ENCODE measurements around the gene SLC13A3. TPM values are rescaled to one million over a fixed set of nuclear protein-coding genes. Genes with fewer than 3 reads are reported as not detected.

Gene SLC13A3
- total RNA-seq, 4 donors from 2014 or later = 5.7 to 11.6 (median 9.3) TPM

DNA sequence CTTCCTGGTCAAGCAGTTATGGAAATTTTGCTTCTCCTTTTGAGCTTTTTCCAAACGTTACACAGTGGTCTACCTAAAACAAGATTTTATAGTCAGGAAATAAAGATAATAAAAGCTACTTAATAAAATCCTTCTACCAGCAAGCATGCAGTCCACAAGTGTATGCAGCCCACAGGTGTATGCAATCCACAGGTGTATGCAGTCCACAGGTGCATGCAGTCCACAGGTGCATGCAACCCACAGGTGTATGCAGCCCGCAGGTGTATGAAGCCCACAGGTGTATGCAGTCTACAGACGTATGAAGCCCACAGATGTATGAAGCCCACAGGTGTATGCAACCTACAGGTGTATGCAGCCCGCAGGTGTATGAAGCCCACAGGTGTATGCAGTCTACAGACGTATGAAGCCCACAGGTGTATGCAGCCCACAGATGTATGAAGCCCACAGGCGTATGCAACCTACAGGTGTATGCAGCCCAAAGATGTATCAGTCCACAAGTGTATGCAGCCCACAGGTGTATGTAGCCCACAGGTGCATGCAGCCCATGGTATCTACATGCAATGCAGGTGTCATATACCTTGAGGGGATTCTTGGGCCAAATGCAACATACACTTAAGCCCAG, 74.4 kb downstream of the SLC13A3 start:
- Histone ChIP-seq H3K27me3 (no peaks in the 10 kb centered on the region), H3K4me3 (no peak overlapping the region), H3K9me3 (no peaks in the 10 kb centered on the region), H3K36me3 (no peaks in the 10 kb centered on the region), H3K4me1 (peaks cover 0 to 49% (median 3%) of the 10 kb centered on the region in 4 donors), H3K27ac (peak overlapping the region in 1 of 4 donors; percentile 84)
- TF ChIP-seq POLR2A (IDR thresholded peaks at IDR 0.05) = no peak
- no peak for TF ChIP-seq EP300 (IDR thresholded peaks at IDR 0.05)
- TF ChIP-seq CTCF (IDR thresholded peaks at IDR 0.05) = no peak
- no peak for DNase-seq (ENCODE audit: low spot score in 2 of 2)
- WGBS, 2 donors = 72 to 80% methylated on average over 6 of the region's 6 CpGs

DNA sequence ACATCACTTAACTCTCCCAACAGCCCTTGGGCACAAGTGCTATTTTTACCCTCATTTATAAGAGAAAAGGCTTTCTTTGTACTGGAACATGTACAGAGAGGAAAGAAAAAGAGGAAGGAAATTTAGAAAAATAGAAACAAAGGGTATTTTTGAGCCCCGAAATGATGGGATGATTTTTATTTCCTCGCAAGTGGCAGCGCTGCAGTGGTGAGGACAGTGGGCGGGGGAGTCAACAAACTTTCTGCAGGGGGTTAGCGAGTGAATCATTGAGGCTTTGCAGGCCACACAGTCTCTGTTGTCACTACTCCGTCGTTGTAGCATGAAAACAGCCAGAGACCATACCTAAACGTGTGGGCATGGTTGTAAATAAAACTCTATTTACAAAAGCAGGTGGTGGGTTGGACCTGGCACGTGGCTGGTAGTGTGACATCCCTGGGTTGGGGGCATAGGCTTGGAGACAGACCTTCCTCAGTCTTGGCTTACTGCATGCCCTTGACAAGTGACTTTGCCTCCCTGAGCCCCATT, 75.3 kb downstream of the SLC13A3 start:
- WGBS, 2 donors = 21 to 40% methylated on average over 9 of the region's 9 CpGs
- Histone ChIP-seq H3K27ac (peak overlapping the region in 1 of 4 donors; percentile 84), H3K4me1 (peaks cover 0 to 56% (median 3%) of the 10 kb centered on the region in 4 donors), H3K36me3 (no peaks in the 10 kb centered on the region), H3K9me3 (no peaks in the 10 kb centered on the region), H3K27me3 (no peaks in the 10 kb centered on the region), H3K4me3 (no peak overlapping the region)
- DNase-seq (ENCODE audit: low spot score in 2 of 2) = no peak
- TF ChIP-seq POLR2A (IDR thresholded peaks at IDR 0.05) = no peak
- no peak for TF ChIP-seq CTCF (IDR thresholded peaks at IDR 0.05)
- TF ChIP-seq EP300 (IDR thresholded peaks at IDR 0.05) = no peak

DNA sequence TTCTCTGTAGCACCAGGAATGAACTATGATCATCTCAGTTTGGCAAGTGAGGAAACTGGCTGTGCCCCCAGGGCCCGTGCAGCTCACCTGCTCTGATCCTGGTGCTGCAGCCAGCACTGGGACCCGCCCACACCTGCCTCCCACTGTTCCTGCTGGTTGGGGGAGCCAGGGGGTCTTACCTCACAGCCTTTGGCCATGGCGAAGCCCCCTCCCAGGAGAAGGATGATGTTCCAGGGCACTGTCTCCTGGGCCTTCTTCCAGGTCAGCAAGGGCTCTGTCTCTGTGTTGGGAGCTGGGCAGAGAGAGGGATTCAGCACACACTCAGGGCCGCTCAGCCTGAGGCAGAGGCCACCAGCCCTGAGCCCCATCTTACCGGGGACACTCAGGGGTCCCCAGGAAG, 75.9 kb downstream of the SLC13A3 start:
- WGBS, 2 donors = 75 to 82% methylated on average over 5 of the region's 5 CpGs
- Histone ChIP-seq H3K4me3 (no peak overlapping the region), H3K4me1 (peaks cover 0 to 56% (median 3%) of the 10 kb centered on the region in 4 donors), H3K27me3 (no peaks in the 10 kb centered on the region), H3K27ac (peak overlapping the region in 1 of 4 donors; percentile 84), H3K9me3 (no peaks in the 10 kb centered on the region), H3K36me3 (no peaks in the 10 kb centered on the region)
- no peak for DNase-seq (ENCODE audit: low spot score in 2 of 2)
- no peak for TF ChIP-seq EP300 (IDR thresholded peaks at IDR 0.05)
- no peak for TF ChIP-seq CTCF (IDR thresholded peaks at IDR 0.05)
- no peak for TF ChIP-seq POLR2A (IDR thresholded peaks at IDR 0.05)

DNA sequence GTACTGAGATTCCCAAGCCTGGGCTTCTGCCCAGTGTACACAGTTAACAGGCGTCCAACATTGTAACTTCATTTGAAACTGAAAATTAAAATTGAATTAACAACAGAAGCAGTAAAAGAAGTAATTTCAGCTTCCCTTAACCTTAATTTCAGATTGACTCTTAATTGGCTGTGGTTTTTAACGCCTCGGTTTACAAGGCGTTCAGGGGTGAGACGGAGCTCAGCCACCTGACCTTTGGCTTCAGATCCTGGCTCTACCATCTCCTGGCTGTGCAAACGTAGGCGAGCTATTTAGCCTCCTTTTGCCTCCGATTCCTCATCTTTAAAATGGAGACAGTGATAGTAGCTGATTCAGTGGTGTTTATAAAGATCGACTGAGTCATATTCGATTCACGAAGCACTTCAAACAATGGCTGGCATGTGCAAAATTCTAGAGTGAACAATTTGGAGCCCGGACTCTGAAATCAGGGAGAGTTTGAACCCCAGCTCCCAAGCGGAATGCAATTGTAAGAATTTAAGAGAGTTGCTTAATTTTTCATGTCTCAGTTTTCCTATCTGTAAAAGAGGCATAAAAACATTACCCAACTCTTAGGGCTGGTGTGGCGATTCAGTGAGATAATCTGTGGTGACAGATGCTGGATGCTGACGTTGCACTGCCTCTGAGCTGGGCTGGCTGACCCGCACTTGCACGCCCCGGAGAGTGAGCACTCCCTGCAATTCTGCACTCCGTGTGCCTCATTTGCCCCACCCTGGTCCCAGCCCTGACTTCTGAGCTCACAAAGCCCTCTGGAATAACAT, 77.3 kb downstream of the SLC13A3 start:
- WGBS, 2 donors = 61 to 62% methylated on average over 19 of the region's 19 CpGs
- Histone ChIP-seq H3K27ac (peak overlapping the region in 1 of 4 donors; percentile 84), H3K9me3 (no peaks in the 10 kb centered on the region), H3K4me1 (peaks cover 0 to 62% (median 7%) of the 10 kb centered on the region in 4 donors), H3K36me3 (no peaks in the 10 kb centered on the region), H3K27me3 (no peaks in the 10 kb centered on the region), H3K4me3 (no peak overlapping the region)
- no peak for DNase-seq (ENCODE audit: low spot score in 2 of 2)
- TF ChIP-seq POLR2A (IDR thresholded peaks at IDR 0.05) (no peak), CTCF (IDR thresholded peaks at IDR 0.05) (no peak), EP300 (IDR thresholded peaks at IDR 0.05) (no peak)

- H3K4me3 ChIP-seq = no peak overlapping the region
- no peaks in the 10 kb centered on the region for H3K36me3 ChIP-seq
- no peaks in the 10 kb centered on the region for H3K27me3 ChIP-seq
- DNase-seq (ENCODE audit: low spot score in 2 of 2) = no peak
- TF ChIP-seq EP300 (IDR thresholded peaks at IDR 0.05) = no peak
- no peak for TF ChIP-seq POLR2A (IDR thresholded peaks at IDR 0.05)
- no peak for TF ChIP-seq CTCF (IDR thresholded peaks at IDR 0.05)
- peak overlapping the region in 1 of 4 donors; percentile 84 for H3K27ac ChIP-seq
- H3K4me1 ChIP-seq = peaks cover 0 to 70% (median 14%) of the 10 kb centered on the region in 4 donors
- WGBS, 2 donors = 50 to 59% methylated on average over 6 of the region's 6 CpGs
- H3K9me3 ChIP-seq = no peaks in the 10 kb centered on the region
Observed at GRCh38 chr20:46573234-46573633, 78.0 kb downstream of the SLC13A3 start.

All from tibial nerve (tissue), 4 donors.